Common myeloid progenitor, CD34-positive (primary cell): ENCODE measurements around the gene SEPTIN3.

Experiments
- CTCF ChIA-PET: fragments of 350-600 bp; sonication (Branson Sonifier 250); formaldehyde crosslinking; loops from one replicate; lab custom pipeline; 2021; ENCODE audit warnings: antibody characterized with exemption; lab: Charles Lee
- POLR2A ChIA-PET: fragments of 350-600 bp; sonication (Branson Sonifier 250); formaldehyde crosslinking; loops from one replicate; lab custom pipeline; 2021; ENCODE audit warnings: antibody characterized with exemption; lab: Charles Lee
- DNase-seq, 3 donors: peaks; one replicate each; pipeline versions ENCODE4 v3.0.0 to v3.0.0-alpha.2; 2013
- H3K27ac ChIP-seq, 2 experiments: 1 replicate in 1 of 2; 2 replicates in 1 of 2; pipeline ENCODE4 v1.7.0; 2013; ENCODE audit warnings: inconsistent platforms in 2 of 2, low read length in 2 of 2, mild to moderate bottlenecking in 2 of 2, low read depth in 1 of 2, moderate library complexity in 1 of 2; ENCODE audit not compliant: severe bottlenecking in 2 of 2, insufficient read depth in 1 of 2, poor library complexity in 1 of 2
- H3K27me3 ChIP-seq, 5 experiments: replicated peaks in 2 of 5; 1 replicate in 3 of 5; 2 replicates in 2 of 5; pipeline versions ENCODE4 v1.6.1 to v1.7.0; 2013; ENCODE audit warnings: low read length in 4 of 5, mild to moderate bottlenecking in 2 of 5, moderate library complexity in 2 of 5, inconsistent platforms in 1 of 5; ENCODE audit not compliant: insufficient read depth in 5 of 5, control insufficient read depth in 4 of 5
- H3K36me3 ChIP-seq, 4 experiments: 1 replicate in 2 of 4; 2 replicates in 2 of 4; pipeline versions ENCODE4 v1.6.1 to v1.7.0; 2013; ENCODE audit warnings: low read length in 3 of 4, control low read depth in 1 of 4, mild to moderate bottlenecking in 1 of 4; ENCODE audit not compliant: control insufficient read depth in 4 of 4, insufficient read depth in 4 of 4
- H3K4me1 ChIP-seq, 4 experiments: 1 replicate in 3 of 4; 2 replicates in 1 of 4; pipeline versions ENCODE4 v1.6.1 to v1.7.1; 2013; ENCODE audit warnings: low read length in 3 of 4, mild to moderate bottlenecking in 3 of 4, control low read depth in 1 of 4, inconsistent platforms in 1 of 4, moderate library complexity in 1 of 4; ENCODE audit not compliant: control insufficient read depth in 4 of 4, insufficient read depth in 4 of 4; ENCODE audit errors: control extremely low read depth in 1 of 4
- H3K4me3 ChIP-seq, 7 experiments: 1 replicate in 4 of 7; 2 replicates in 3 of 7; pipeline versions ENCODE4 v1.5.1 to v1.7.0; 2013; ENCODE audit warnings: mild to moderate bottlenecking in 7 of 7, low read length in 6 of 7, moderate library complexity in 6 of 7, inconsistent platforms in 2 of 7, low read depth in 2 of 7, control low read depth in 1 of 7; ENCODE audit not compliant: insufficient read depth in 4 of 7, control insufficient read depth in 1 of 7; ENCODE audit errors: extremely low read depth in 1 of 7
- H3K9me3 ChIP-seq, 5 experiments: 1 replicate in 4 of 5; 2 replicates in 1 of 5; pipeline versions ENCODE4 v1.6.1 to v1.7.1; 2013; ENCODE audit warnings: low read length in 4 of 5, mild to moderate bottlenecking in 2 of 5, inconsistent platforms in 1 of 5, low read depth in 1 of 5, moderate library complexity in 1 of 5; ENCODE audit not compliant: control insufficient read depth in 4 of 5, insufficient read depth in 2 of 5; ENCODE audit errors: control extremely low read depth in 1 of 5
- WGBS: methylation state at CpG from one replicate; pipeline ENCODE4 v1.1.5; 2013; ENCODE audit not compliant: insufficient coverage; 5-methylcytosine and 5-hydroxymethylcytosine counted together

SEPTIN3 gene

DNA sequence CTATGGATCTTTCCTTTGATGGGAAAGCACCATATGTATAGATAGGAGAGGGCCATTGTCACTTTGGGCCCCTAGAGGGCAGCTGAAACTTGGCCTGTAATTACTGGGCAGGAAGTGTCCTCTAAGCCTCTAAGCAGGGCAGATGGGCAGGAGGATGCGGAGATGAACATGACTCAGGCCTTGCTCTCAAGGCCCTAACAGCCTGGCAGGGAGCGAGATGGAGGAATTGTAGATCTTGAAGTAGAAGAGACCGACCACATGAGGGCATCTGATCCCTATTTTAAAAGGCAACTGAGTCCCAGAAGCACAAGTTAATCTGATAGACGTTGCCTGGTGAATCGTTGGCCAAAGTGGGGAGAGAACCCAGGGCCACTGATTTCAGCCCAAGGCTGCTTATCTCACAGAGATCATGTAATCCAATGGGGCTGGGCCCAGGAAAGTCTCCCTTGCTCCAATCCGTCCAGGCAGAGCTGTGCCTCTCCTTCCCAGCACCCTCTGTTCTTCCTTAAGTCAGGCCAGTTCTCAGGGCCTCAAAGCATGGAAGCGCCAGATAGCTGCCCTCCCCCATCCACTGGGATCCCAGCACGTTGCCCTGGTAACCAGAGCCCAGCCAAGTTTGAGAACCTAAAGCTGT, 2.5 kb upstream of the SEPTIN3 start:
- Histone ChIP-seq H3K27me3 (peaks cover 0 to 2% (median 0%) of the 10 kb centered on the region in 5 experiments), H3K4me1 (no peaks in the 10 kb centered on the region), H3K4me3 (no peak overlapping the region), H3K36me3 (no peaks in the 10 kb centered on the region), H3K27ac (no peak overlapping the region), H3K9me3 (no peaks in the 10 kb centered on the region)
- ChIA-PET CTCF (interaction anchor here (0.7 to 3.1 kb wide), 11 partner anchors 11 to 477 kb away, joined by 3 to 13 read pairs (median 4); partner anchors contain the start of gene PHETA2), POLR2A (no interaction called here)
- 26% methylated on average over 4 of the region's 8 CpGs for WGBS
- DNase-seq = peak; percentile 76 to 82 (median 80)

DNA sequence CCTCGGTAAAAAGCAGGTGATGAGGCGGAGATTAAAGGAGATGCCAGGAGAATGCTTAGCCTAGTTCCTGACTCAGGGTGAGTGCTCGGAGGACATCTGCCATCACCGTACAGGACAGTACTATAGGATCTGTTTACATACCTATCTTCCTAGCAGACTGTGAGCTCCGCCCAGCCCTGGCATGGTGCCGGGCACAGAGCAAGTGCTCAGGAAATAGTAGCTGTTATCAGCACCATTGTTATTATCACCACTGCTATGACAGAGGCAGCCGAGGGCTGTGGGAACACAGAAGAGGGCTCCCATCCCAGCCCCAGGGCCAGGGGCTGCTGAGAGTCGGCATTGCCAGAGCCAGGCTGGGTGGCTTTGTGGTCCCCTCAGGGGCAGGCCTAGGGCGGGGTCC, 642 bp upstream of the SEPTIN3 start:
- DNase-seq = peak in 2 of 3 donors; percentile 24 to 28
- H3K27ac ChIP-seq = no peak overlapping the region
- H3K36me3 ChIP-seq = no peaks in the 10 kb centered on the region
- ChIA-PET CTCF (interaction anchor here (0.7 to 3.1 kb wide), 6 partner anchors 11 to 144 kb away, joined by 3 to 13 read pairs (median 4); partner anchors contain the start of gene PHETA2), POLR2A (no interaction called here)
- no peaks in the 10 kb centered on the region for H3K4me1 ChIP-seq
- H3K27me3 ChIP-seq = peaks cover 0 to 8% (median 2%) of the 10 kb centered on the region in 5 experiments
- no peaks in the 10 kb centered on the region for H3K9me3 ChIP-seq
- H3K4me3 ChIP-seq = no peak overlapping the region
- 68% methylated on average over 7 of the region's 9 CpGs for WGBS

DNA sequence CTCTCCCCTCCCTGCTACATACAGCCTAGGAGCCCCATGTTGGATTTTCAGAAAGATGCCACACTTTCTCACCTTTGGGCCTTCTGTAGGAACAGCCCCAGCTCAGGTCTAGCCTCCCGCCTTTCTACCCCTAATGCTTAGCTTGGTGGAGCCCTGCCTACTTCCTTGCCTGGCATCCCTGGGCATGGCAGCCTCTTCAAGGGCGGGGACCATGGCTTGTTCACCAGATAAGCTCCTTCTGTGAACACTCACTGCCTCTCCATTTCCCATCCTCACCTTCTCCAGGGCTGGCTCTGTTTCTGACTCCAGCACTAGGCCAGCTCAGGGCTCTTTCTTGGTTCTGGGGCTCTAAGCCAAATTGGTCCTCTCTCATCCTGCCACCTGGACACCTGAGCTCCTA, 1.4 kb downstream of the SEPTIN3 start:
- no peak overlapping the region for H3K4me3 ChIP-seq
- CTCF ChIA-PET = interaction anchor here (0.7 to 1.8 kb wide), 4 partner anchors 11 to 142 kb away, joined by 3 to 7 read pairs (median 3); no protein-coding TSS in a partner anchor
- H3K9me3 ChIP-seq = no peaks in the 10 kb centered on the region
- no peaks in the 10 kb centered on the region for H3K36me3 ChIP-seq
- no peak for DNase-seq
- POLR2A ChIA-PET = no interaction called here
- peaks cover 0 to 16% (median 8%) of the 10 kb centered on the region in 5 experiments for H3K27me3 ChIP-seq
- no peak overlapping the region for H3K27ac ChIP-seq
- no peaks in the 10 kb centered on the region for H3K4me1 ChIP-seq
- 95% methylated on average over 2 of the region's 2 CpGs for WGBS

DNA sequence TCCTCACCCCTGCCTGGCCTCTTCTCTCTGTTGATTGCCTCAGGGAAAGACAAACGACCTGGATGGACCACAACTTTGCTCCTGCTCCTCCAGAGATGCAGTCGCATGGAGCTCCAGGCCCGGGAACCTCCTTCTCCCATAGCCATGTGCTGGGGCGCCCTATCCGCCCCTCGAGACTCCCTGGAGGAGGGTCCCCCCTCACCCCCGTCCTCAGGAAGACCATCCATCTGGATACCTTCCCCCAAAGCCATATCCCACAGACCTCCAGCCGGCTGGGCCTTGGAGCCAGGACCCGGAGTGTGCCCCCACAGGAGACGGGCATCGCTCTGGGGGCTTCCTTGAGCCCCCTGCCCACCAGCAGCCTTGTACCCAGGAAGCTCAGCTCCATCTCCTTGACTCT, 2.2 kb downstream of the SEPTIN3 start:
- H3K27ac ChIP-seq = no peak overlapping the region
- H3K4me1 ChIP-seq = peaks cover 0 to 7% (median 3%) of the 10 kb centered on the region in 4 experiments
- no peaks in the 10 kb centered on the region for H3K36me3 ChIP-seq
- no peaks in the 10 kb centered on the region for H3K9me3 ChIP-seq
- no peak for DNase-seq
- ChIA-PET CTCF (interaction anchor here (1.0 to 1.8 kb wide), 2 partner anchors 104 to 141 kb away, joined by 3 to 7 read pairs; no protein-coding TSS in a partner anchor), POLR2A (no interaction called here)
- peaks cover 0 to 25% (median 15%) of the 10 kb centered on the region in 5 experiments for H3K27me3 ChIP-seq
- WGBS = 93% methylated on average over 9 of the region's 11 CpGs
- H3K4me3 ChIP-seq = no peak overlapping the region

DNA sequence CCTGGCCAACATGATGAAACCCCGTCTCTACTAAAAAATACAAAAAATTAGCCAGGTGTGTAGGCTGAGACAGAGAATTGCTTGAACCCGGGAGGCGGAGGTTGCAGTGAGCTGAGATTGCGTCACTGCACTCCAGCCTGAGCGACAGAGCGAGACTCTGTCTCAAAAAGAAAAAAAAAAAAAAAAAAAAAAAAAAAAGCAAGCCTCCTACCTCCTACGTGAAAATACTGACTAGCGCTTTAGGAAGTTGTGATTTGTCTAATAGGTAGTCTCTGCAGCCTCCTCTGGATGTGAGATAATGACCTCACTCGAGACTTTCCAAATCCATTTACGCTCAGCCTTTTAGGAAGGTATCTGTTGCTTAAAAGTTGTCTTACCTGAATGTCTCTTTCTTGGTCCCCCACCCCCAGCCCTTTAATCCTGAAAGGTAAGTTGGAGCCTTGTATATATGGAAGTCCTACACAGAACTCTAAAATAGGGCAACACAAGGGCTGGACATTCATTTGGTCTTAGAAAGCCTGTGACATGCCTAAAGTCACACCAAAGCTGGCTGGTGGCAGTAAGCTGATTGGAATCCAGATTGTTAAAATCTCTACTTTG, 5.5 kb downstream of the SEPTIN3 start:
- no peak for DNase-seq
- POLR2A ChIA-PET = no interaction called here
- H3K27me3 ChIP-seq = peaks cover 0 to 51% (median 27%) of the 10 kb centered on the region in 5 experiments
- no peak overlapping the region for H3K27ac ChIP-seq
- H3K9me3 ChIP-seq = no peaks in the 10 kb centered on the region
- no peak overlapping the region for H3K4me3 ChIP-seq
- WGBS = 91% methylated on average over 4 of the region's 10 CpGs
- peaks cover 0 to 14% (median 9%) of the 10 kb centered on the region in 4 experiments for H3K4me1 ChIP-seq
- CTCF ChIA-PET = interaction anchor here (1.2 to 2.0 kb wide), 2 partner anchors 10 to 11 kb away, joined by 3 to 4 read pairs; no protein-coding TSS in a partner anchor
- H3K36me3 ChIP-seq = no peaks in the 10 kb centered on the region

DNA sequence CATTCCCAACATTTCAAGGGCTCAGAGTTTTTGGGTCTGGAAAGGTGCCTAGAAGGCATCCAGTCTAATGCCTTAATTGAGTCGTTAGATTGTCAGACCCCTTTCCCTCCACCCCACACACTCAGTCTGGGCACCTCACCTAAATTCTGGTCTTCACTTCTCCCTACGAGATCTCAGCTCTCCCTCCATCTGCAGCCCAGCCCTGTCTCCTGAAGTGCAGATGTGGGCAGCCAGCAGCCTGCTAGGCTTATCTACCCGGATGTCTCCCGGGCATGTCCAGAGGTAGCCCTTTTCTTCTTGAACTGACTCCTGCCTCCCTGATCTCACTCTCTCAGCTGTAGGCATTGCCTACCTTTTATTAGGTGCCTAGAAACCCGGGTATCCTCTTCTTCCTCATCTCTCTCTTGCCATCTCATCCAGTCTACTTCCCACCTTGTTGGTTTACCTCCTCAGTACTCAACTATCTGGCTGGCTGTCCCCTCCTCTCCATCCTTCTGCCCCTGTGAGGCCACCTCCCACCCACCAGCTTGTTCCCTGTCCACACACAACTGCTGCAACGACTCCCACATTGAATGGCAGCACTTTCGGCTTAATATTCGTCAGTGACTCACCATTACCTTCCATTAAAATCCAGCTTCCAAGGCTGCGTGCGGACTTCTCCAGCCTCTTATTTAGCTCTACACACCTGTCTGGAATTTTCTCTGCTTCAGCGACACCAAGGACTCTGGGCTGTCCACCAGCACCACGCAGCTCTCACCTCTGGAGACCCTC, 6.2 kb downstream of the SEPTIN3 start:
- 88% methylated on average over 11 of the region's 12 CpGs for WGBS
- H3K4me1 ChIP-seq = peaks cover 0 to 14% (median 9%) of the 10 kb centered on the region in 4 experiments

More for the DNA sequence above, 6.2 kb downstream of the SEPTIN3 start:
- no peak for DNase-seq
- POLR2A ChIA-PET = no interaction called here
- H3K27me3 ChIP-seq = peaks cover 0 to 52% (median 25%) of the 10 kb centered on the region in 5 experiments
- H3K36me3 ChIP-seq = no peaks in the 10 kb centered on the region
- no peaks in the 10 kb centered on the region for H3K9me3 ChIP-seq
- H3K4me3 ChIP-seq = peak overlapping the region in 1 of 7 experiments; percentile 69
- no peak overlapping the region for H3K27ac ChIP-seq
- CTCF ChIA-PET = interaction anchor here (1.0 to 2.0 kb wide), 3 partner anchors 10 to 141 kb away, joined by 3 to 4 read pairs (median 3); no protein-coding TSS in a partner anchor
